ENCODE data around the gene IGFL3. TPM values are rescaled to one million over a fixed set of nuclear protein-coding genes. Genes with fewer than 3 reads are reported as not detected.

Gene IGFL3
- polyA plus RNA-seq, 1 of the 3 experiments (the other 2 are of a cell fraction), result not detected

- no peak for TF ChIP-seq FOXM1 (IDR thresholded peaks at IDR 0.05; ENCODE audit: low read depth)
- TF ChIP-seq GATA2 (CRISPR knock-in tag; IDR thresholded peaks at IDR 0.05), result no peak
- no peak for TF ChIP-seq MEF2A (IDR thresholded peaks at IDR 0.05; ENCODE audit: borderline replicate concordance, low read depth)
- no peak for TF ChIP-seq MAX (IDR thresholded peaks at IDR 0.05; ENCODE audit: low read depth)
- TF ChIP-seq YY1 (IDR thresholded peaks at IDR 0.05; ENCODE audit: low read depth), result no peak
- TF ChIP-seq USF1 (IDR thresholded peaks at IDR 0.05; ENCODE audit: borderline replicate concordance, low read depth), result no peak
- no peak for TF ChIP-seq RCOR1 (IDR thresholded peaks at IDR 0.05; ENCODE audit: low read length)
- TF ChIP-seq ZBTB33 (IDR thresholded peaks at IDR 0.05; ENCODE audit: borderline replicate concordance, low read depth), result no peak
Observed at GRCh38 chr19:46076951-46077814, 47.3 kb downstream of the IGFL3 start (continued).

GRCh38 chr19:46076031-46076880, 48.2 kb downstream of the IGFL3 start:
- Histone ChIP-seq H3K79me2 (ENCODE audit: insufficient read depth) (no peaks in the 10 kb centered on the region), H3K27ac (ENCODE audit: low read depth in 2 of 2, low read length in 1 of 2) (no peak overlapping the region), H3K4me3 (ENCODE audit: low read depth in 2 of 2, low read length in 1 of 2) (no peak overlapping the region), H2AFZ (ENCODE audit: low read depth) (no peak overlapping the region), H3K4me2 (peak overlapping the region; percentile 79; the same call in 1 of the 2 replicates), H3F3A (replicated peaks; ENCODE audit: insufficient read depth) (peaks cover 18% of the 10 kb centered on the region), H3K9ac (no peak overlapping the region), H3K9me3 (no peaks in the 10 kb centered on the region), H3K36me3 (replicated peaks in 1 of 2; ENCODE audit: control insufficient read depth in 1 of 2, insufficient read depth in 2 of 2, low read length in 1 of 2) (no peaks in the 10 kb centered on the region), H3K4me1 (ENCODE audit: control insufficient read depth in 1 of 2, insufficient read depth in 2 of 2, low read depth in 1 of 2, low read length in 1 of 2) (peaks cover 8 to 18% of the 10 kb centered on the region in 2 experiments; a peak in 2 of 4 replicates), H3K27me3 (ENCODE audit: insufficient read depth) (peaks cover 27% of the 10 kb centered on the region), H3K9me2 (no peaks in the 10 kb centered on the region), H4K20me1 (ENCODE audit: insufficient read depth) (no peaks in the 10 kb centered on the region)
- POLR2A ChIA-PET, result no interaction called here
- no peak for DNase-seq
- WGBS (ENCODE audit: low lambda C conversion rate), result 13% methylated on average over 9 of the region's 9 CpGs
- no peak for TF ChIP-seq NRF1 (IDR thresholded peaks at IDR 0.05; ENCODE audit: low read depth, low read length)
- no peak for TF ChIP-seq ZBTB33 (IDR thresholded peaks at IDR 0.05; ENCODE audit: borderline replicate concordance, low read depth)
- peak; percentile 31 for TF ChIP-seq CTCF (IDR thresholded peaks at IDR 0.05)
- CTCF ChIA-PET, result interaction anchor here (0.6 to 10.3 kb wide), 19 partner anchors 10 to 413 kb away, joined by 3 to 132 read pairs (median 10); partner anchors contain the start of gene IGFL4

Data from SK-N-SH (cell line).